ENCODE data around the gene MMD2.

MMD2 gene

DNA sequence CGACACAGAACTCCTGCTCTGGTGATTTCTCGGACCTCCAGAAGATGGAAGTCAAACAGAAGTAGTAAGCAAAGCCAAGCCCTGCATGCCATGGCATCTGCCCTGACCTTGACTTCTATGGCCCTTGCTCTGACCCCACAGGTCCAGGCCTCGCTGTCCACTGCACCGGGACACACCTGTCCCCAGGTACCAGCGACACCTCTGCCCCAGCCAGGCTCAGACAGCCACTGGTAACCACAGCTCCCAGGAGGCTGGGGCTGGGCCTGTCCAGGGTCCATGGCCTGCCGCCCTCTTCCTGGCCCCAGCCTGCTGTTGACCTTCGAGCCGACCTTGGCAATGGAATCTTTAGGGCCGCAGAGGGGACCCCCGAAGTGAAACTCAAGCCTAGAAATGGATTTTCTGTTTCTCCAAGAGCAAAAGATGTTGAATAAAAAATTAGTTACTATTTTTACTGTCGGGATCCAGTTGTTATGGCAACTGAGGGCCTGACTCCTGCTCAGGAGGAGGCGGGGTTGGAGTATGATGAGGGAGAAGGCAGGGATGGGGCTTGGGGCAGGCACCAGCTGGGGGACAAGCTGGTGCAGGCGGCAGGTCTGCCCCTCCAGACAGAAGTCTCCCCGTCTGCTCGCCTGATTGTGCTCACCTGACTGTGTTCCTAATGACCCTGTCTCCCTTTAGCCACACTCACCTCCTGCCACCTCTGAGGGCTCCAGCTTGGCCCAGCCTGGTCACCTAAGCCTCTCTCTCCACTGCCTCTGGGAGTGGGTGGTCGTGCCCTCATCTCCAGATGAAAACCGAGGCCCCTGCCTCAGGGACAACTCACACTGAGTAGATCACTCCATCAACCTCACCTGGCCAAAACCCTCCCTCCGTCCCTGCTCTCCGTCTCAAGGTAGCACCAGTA is 4.1 kb upstream of the MMD2 start:
- no peak overlapping the region for H3K4me2 ChIP-seq (ENCODE audit: low read length)
- no peaks in the 10 kb centered on the region for H3F3A ChIP-seq (ENCODE audit: control insufficient read depth, insufficient read depth)
- no peaks in the 10 kb centered on the region for H3K79me2 ChIP-seq (ENCODE audit: control insufficient read depth, low read length)
- no peaks in the 10 kb centered on the region for H3K9me3 ChIP-seq (ENCODE audit: control insufficient read depth, insufficient read depth, low read length)
- TF ChIP-seq, protein P1, sequence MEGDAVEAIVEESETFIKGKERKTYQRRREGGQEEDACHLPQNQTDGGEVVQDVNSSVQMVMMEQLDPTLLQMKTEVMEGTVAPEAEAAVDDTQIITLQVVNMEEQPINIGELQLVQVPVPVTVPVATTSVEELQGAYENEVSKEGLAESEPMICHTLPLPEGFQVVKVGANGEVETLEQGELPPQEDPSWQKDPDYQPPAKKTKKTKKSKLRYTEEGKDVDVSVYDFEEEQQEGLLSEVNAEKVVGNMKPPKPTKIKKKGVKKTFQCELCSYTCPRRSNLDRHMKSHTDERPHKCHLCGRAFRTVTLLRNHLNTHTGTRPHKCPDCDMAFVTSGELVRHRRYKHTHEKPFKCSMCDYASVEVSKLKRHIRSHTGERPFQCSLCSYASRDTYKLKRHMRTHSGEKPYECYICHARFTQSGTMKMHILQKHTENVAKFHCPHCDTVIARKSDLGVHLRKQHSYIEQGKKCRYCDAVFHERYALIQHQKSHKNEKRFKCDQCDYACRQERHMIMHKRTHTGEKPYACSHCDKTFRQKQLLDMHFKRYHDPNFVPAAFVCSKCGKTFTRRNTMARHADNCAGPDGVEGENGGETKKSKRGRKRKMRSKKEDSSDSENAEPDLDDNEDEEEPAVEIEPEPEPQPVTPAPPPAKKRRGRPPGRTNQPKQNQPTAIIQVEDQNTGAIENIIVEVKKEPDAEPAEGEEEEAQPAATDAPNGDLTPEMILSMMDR (IDR thresholded peaks at IDR 0.05; ENCODE audit: low read depth, low read length, poor library complexity, severe bottlenecking) = no peak
- no peak for TF ChIP-seq EZH2phosphoT487 (IDR thresholded peaks at IDR 0.05; ENCODE audit: borderline replicate concordance, low read length)
- no peak overlapping the region for H3K4me3 ChIP-seq (ENCODE audit: low read length)
- no peaks in the 10 kb centered on the region for H3K36me3 ChIP-seq (ENCODE audit: control insufficient read depth, low read length)
- H3K27ac ChIP-seq (ENCODE audit: low read depth, low read length) = no peak overlapping the region
- no peaks in the 10 kb centered on the region for H3K27me3 ChIP-seq (ENCODE audit: control insufficient read depth, low read length)
- no peaks in the 10 kb centered on the region for H3K9me2 ChIP-seq (replicated peaks; ENCODE audit: control insufficient read depth, low read length)
- H4K20me1 ChIP-seq (ENCODE audit: control insufficient read depth, insufficient read depth, low read depth, low read length) = no peaks in the 10 kb centered on the region
- no peaks in the 10 kb centered on the region for H3K4me1 ChIP-seq (ENCODE audit: control insufficient read depth, low read length)

DNA sequence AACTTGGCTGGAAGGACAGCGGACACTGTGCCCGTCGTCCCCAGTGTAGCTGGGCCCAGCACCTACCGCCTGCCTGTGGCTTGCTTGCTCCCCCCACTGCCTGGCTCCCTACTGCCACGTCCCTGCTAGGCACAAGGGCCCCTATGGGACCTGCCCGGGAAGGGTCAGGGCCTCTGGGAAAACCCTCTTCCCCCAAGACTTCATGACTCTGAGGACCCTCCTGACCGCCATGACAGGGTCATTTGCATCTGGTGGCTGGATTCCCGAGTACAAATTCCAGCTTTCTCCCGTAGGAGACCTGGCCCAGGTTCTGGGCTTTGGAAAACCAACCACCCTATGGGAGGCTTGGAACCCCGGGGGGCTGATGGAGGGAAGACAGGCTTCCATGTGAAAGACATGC is 1.4 kb upstream of the MMD2 start:
- Histone ChIP-seq H3K9me3 (ENCODE audit: control insufficient read depth, insufficient read depth, low read length) (no peaks in the 10 kb centered on the region), H3F3A (ENCODE audit: control insufficient read depth, insufficient read depth) (no peaks in the 10 kb centered on the region), H3K4me3 (ENCODE audit: low read length) (no peak overlapping the region), H3K27ac (ENCODE audit: low read depth, low read length) (no peak overlapping the region), H3K79me2 (ENCODE audit: control insufficient read depth, low read length) (no peaks in the 10 kb centered on the region), H3K4me1 (ENCODE audit: control insufficient read depth, low read length) (no peaks in the 10 kb centered on the region), H3K27me3 (ENCODE audit: control insufficient read depth, low read length) (no peaks in the 10 kb centered on the region), H3K4me2 (ENCODE audit: low read length) (no peak overlapping the region), H3K9me2 (replicated peaks; ENCODE audit: control insufficient read depth, low read length) (no peaks in the 10 kb centered on the region), H4K20me1 (ENCODE audit: control insufficient read depth, insufficient read depth, low read depth, low read length) (no peaks in the 10 kb centered on the region), H3K36me3 (ENCODE audit: control insufficient read depth, low read length) (no peaks in the 10 kb centered on the region)
- no peak for TF ChIP-seq EZH2phosphoT487 (IDR thresholded peaks at IDR 0.05; ENCODE audit: borderline replicate concordance, low read length)
- TF ChIP-seq, protein P1 (IDR thresholded peaks at IDR 0.05; ENCODE audit: low read depth, low read length, poor library complexity, severe bottlenecking) = no peak

DNA sequence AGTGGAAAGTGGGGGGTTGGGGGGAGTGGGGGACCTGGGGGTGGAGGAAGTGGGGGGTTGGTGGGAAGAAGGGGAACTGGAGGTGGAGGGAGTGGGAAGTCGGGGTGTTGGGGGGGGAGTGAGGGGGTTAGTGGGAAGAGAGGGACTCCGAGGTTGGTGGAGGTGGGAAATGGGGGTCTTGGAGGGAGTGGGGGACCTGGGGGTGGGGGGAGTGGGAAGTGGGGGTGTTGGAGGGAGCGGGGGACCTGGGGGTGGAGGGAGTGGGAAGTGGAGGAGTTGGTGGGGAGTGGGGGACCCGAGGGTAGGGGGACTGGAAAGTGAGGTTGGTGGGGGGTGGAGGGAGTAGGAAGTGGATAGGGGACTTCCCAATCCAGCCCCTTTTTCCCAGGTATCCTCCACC is 906 bp upstream of the MMD2 start:
- H3K36me3 ChIP-seq (ENCODE audit: control insufficient read depth, low read length) = no peaks in the 10 kb centered on the region
- no peaks in the 10 kb centered on the region for H3F3A ChIP-seq (ENCODE audit: control insufficient read depth, insufficient read depth)
- H3K4me2 ChIP-seq (ENCODE audit: low read length) = no peak overlapping the region
- H3K4me1 ChIP-seq (ENCODE audit: control insufficient read depth, low read length) = no peaks in the 10 kb centered on the region
- no peaks in the 10 kb centered on the region for H3K79me2 ChIP-seq (ENCODE audit: control insufficient read depth, low read length)
- H3K9me2 ChIP-seq (replicated peaks; ENCODE audit: control insufficient read depth, low read length) = no peaks in the 10 kb centered on the region
- H4K20me1 ChIP-seq (ENCODE audit: control insufficient read depth, insufficient read depth, low read depth, low read length) = no peaks in the 10 kb centered on the region
- TF ChIP-seq EZH2phosphoT487 (IDR thresholded peaks at IDR 0.05; ENCODE audit: borderline replicate concordance, low read length) = no peak
- TF ChIP-seq, protein P1 (IDR thresholded peaks at IDR 0.05; ENCODE audit: low read depth, low read length, poor library complexity, severe bottlenecking) = no peak
- H3K4me3 ChIP-seq (ENCODE audit: low read length) = no peak overlapping the region
- H3K27ac ChIP-seq (ENCODE audit: low read depth, low read length) = no peak overlapping the region
- no peaks in the 10 kb centered on the region for H3K9me3 ChIP-seq (ENCODE audit: control insufficient read depth, insufficient read depth, low read length)
- H3K27me3 ChIP-seq (ENCODE audit: control insufficient read depth, low read length) = no peaks in the 10 kb centered on the region
